Astrocyte (in vitro differentiated cells and primary cell): ENCODE results near the gene TUFM. TPM values are rescaled to one million over a fixed set of nuclear protein-coding genes. Genes with fewer than 3 reads are reported as not detected.

ENCODE experiments used
- DNase-seq: peaks from one replicate; pipeline ENCODE4 v3.0.0-alpha.2; 2010; ENCODE audit warnings: low read depth
- FAIRE-seq: peaks from 2 replicates; lab custom pipeline; 2011; peaks lifted over from hg19 to GRCh38; lab: Jason Lieb, UNC
- H2AFZ ChIP-seq: 2 replicates; pipeline ENCODE4 v1.6.0; 2012; ENCODE audit warnings: low read depth, low read length, inconsistent platforms
- H3K27ac ChIP-seq: 2 replicates; pipeline ENCODE4 v1.5.1; 2011; ENCODE audit warnings: low read depth, low read length, inconsistent platforms
- H3K27me3 ChIP-seq: 2 replicates; pipeline ENCODE4 v1.6.0; 2011; ENCODE audit warnings: low read length, inconsistent platforms; ENCODE audit not compliant: insufficient read depth
- H3K36me3 ChIP-seq: 2 replicates; pipeline ENCODE4 v1.5.1; 2011; ENCODE audit warnings: low read length, inconsistent platforms; ENCODE audit not compliant: insufficient read depth
- H3K4me1 ChIP-seq: 2 replicates; pipeline ENCODE4 v1.5.1; 2011; ENCODE audit warnings: low read length, inconsistent platforms; ENCODE audit not compliant: insufficient read depth
- H3K4me2 ChIP-seq: 2 replicates; pipeline ENCODE4 v1.6.0; 2012; ENCODE audit warnings: low read length, inconsistent platforms
- H3K4me3 ChIP-seq: 2 replicates; pipeline ENCODE4 v1.5.1; 2011; ENCODE audit warnings: low read depth, mild to moderate bottlenecking, low read length, inconsistent platforms; ENCODE audit not compliant: insufficient read depth
- H3K79me2 ChIP-seq: 2 replicates; pipeline ENCODE4 v1.6.0; 2012; ENCODE audit warnings: mild to moderate bottlenecking, low read length, inconsistent platforms; ENCODE audit not compliant: insufficient read depth
- H3K9ac ChIP-seq: 2 replicates; pipeline ENCODE4 v1.6.0; 2012; ENCODE audit warnings: mild to moderate bottlenecking, low read length, inconsistent platforms
- H3K9me3 ChIP-seq: 2 replicates; pipeline ENCODE4 v1.5.1; 2012; ENCODE audit warnings: low read depth, mild to moderate bottlenecking, low read length, inconsistent platforms; ENCODE audit not compliant: insufficient read depth
- H4K20me1 ChIP-seq: 2 replicates; pipeline ENCODE4 v1.6.0; 2012; ENCODE audit warnings: low read length, inconsistent platforms; ENCODE audit not compliant: insufficient read depth
- H3K27ac Mint-ChIP-seq: one replicate; pipeline ENCODE4 v1.8.0; 2021; ENCODE audit warnings: mild to moderate bottlenecking, mixed read lengths; ENCODE audit not compliant: unreplicated experiment
- H3K27me3 Mint-ChIP-seq: one replicate; pipeline ENCODE4 v1.8.0; 2021; ENCODE audit warnings: low read depth, mixed read lengths; ENCODE audit not compliant: unreplicated experiment
- H3K36me3 Mint-ChIP-seq: one replicate; pipeline ENCODE4 v1.8.0; 2021; ENCODE audit warnings: low read depth, mixed read lengths; ENCODE audit not compliant: unreplicated experiment
- H3K4me1 Mint-ChIP-seq: one replicate; pipeline ENCODE4 v1.8.0; 2021; ENCODE audit warnings: low read depth, mixed read lengths; ENCODE audit not compliant: unreplicated experiment
- H3K4me3 Mint-ChIP-seq: one replicate; pipeline ENCODE4 v1.8.0; 2021; ENCODE audit warnings: mild to moderate bottlenecking, moderate library complexity, mixed read lengths; ENCODE audit not compliant: unreplicated experiment
- H3K9me3 Mint-ChIP-seq: one replicate; pipeline ENCODE4 v1.8.0; 2021; ENCODE audit warnings: mild to moderate bottlenecking, mixed read lengths; ENCODE audit not compliant: unreplicated experiment
- EZH2 ChIP-seq: IDR thresholded peaks from 2 replicates; pipeline ENCODE4 v1.6.1; 2012; ENCODE audit warnings: mild to moderate bottlenecking, low read length, inconsistent platforms; ENCODE audit not compliant: insufficient read depth
- total RNA-seq: library from RNA; stranded (reverse); gene quantifications from 2 replicates; pipeline ENCODE4 v1.2.1, GENCODE V29; 2021
- TF ChIP-seq, protein P1 (sequence below): IDR thresholded peaks from 2 replicates; pipeline ENCODE4 v1.5.1; 2011; ENCODE audit warnings: low read depth, mild to moderate bottlenecking, inconsistent platforms, low read length, moderate library complexity; ENCODE audit not compliant: insufficient read depth

Gene TUFM
- total RNA-seq, 1 donor from 2014 or later: 147 TPM

DNA sequence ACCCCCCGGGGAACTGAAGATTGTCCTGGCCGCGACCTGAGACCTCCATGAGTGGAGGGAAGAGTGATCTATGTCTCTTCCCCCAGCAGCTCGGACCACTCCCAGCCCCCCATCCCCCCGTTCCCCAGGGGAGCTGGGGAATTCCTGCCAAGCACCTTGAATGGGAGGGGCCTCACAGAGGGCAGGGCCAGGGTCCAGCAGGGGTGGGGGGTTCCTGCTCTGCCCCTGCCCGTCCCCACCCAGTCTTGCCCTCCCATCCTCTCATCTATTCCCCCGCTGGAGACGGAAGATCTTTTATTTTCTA lies 9.4 kb downstream of the TUFM start:
- Histone ChIP-seq H4K20me1 (peaks cover 53% of the 10 kb centered on the region), H3K9ac (no peak overlapping the region), H3K4me2 (no peak overlapping the region), H3K9me3 (no peaks in the 10 kb centered on the region), H3K79me2 (peaks cover 14% of the 10 kb centered on the region), H3K27ac (no peak overlapping the region), H3K4me3 (no peak overlapping the region), H3K27me3 (no peaks in the 10 kb centered on the region), H3K4me1 (no peaks in the 10 kb centered on the region), H2AFZ (no peak overlapping the region), H3K36me3 (peaks cover 48% of the 10 kb centered on the region)
- DNase-seq: no peak
- no peaks in the 10 kb centered on the region for H3K27me3 Mint-ChIP-seq
- TF ChIP-seq EZH2: no peak
- TF ChIP-seq, protein P1, sequence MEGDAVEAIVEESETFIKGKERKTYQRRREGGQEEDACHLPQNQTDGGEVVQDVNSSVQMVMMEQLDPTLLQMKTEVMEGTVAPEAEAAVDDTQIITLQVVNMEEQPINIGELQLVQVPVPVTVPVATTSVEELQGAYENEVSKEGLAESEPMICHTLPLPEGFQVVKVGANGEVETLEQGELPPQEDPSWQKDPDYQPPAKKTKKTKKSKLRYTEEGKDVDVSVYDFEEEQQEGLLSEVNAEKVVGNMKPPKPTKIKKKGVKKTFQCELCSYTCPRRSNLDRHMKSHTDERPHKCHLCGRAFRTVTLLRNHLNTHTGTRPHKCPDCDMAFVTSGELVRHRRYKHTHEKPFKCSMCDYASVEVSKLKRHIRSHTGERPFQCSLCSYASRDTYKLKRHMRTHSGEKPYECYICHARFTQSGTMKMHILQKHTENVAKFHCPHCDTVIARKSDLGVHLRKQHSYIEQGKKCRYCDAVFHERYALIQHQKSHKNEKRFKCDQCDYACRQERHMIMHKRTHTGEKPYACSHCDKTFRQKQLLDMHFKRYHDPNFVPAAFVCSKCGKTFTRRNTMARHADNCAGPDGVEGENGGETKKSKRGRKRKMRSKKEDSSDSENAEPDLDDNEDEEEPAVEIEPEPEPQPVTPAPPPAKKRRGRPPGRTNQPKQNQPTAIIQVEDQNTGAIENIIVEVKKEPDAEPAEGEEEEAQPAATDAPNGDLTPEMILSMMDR: no peak
- no peak overlapping the region for H3K27ac Mint-ChIP-seq
- FAIRE-seq: no peak
- no peak overlapping the region for H3K4me3 Mint-ChIP-seq
- peaks cover 27% of the 10 kb centered on the region for H3K36me3 Mint-ChIP-seq
- H3K4me1 Mint-ChIP-seq: peaks cover 1% of the 10 kb centered on the region
- no peaks in the 10 kb centered on the region for H3K9me3 Mint-ChIP-seq

DNA sequence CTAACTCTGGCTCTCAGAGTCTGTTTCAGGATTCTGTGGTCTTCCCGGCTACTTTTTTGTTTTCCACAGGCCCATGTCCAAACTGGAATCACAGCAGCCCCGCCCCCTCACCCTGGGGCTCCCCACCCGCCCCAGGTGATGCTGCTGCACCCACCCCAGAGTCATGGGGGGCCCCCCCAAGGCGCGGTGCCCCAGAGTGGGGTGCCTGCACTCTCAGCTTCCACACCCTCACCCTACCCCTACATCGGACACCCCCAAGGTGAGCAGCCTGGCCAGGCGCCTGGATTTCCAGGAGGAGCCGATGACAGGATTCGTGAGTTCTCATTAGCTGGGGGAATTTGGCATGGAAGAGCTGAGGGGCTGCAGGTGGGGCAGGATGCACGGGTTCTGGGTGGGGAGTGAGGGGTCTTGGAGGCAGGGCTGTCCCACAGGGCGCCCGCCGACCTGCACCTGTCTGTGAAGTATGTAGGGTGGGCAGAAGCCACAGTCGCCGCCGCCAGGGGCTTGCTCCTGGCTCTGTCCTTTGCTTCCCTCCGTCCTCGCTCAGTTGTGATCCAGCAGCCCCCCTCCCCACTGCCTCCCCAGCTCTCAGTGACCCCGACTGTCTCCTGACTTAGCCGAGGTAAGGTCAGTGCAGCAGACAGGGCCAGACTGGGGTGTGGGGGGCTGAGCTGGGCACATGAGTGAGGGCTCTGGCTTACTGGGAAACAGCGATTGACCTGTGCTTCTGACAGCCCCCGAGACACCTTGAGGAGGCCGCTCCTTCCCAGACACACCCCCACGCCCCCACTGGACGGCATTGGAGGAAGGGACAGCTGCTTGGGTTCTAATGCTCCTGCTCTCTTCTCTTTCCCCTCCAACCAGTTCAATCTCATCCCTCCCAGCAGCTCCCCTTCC lies 10.0 kb downstream of the TUFM start:
- H3K36me3 Mint-ChIP-seq: peaks cover 29% of the 10 kb centered on the region
- no peak overlapping the region for H3K27ac Mint-ChIP-seq
- peaks cover 48% of the 10 kb centered on the region for H3K36me3 ChIP-seq

More for the DNA sequence above, 10.0 kb downstream of the TUFM start:
- H3K4me1 Mint-ChIP-seq: peaks cover 2% of the 10 kb centered on the region
- Histone ChIP-seq H3K4me1 (no peaks in the 10 kb centered on the region), H2AFZ (no peak overlapping the region), H3K79me2 (peaks cover 16% of the 10 kb centered on the region), H3K9ac (no peak overlapping the region), H4K20me1 (peaks cover 59% of the 10 kb centered on the region), H3K9me3 (no peaks in the 10 kb centered on the region), H3K4me2 (no peak overlapping the region), H3K27ac (no peak overlapping the region), H3K27me3 (no peaks in the 10 kb centered on the region), H3K4me3 (no peak overlapping the region)
- DNase-seq (no peak), FAIRE-seq (no peak)
- no peaks in the 10 kb centered on the region for H3K27me3 Mint-ChIP-seq
- H3K9me3 Mint-ChIP-seq: no peaks in the 10 kb centered on the region
- TF ChIP-seq EZH2: no peak
- TF ChIP-seq, protein P1: no peak
- no peak overlapping the region for H3K4me3 Mint-ChIP-seq
